Right lobe of liver (tissue), 6 donors: ENCODE results near the gene RPL28. TPM values are rescaled to one million over a fixed set of nuclear protein-coding genes. Genes with fewer than 3 reads are reported as not detected.
A peak's percentile ranks its signal among the peaks of the same experiment; 100 is the strongest.

ENCODE experiments used
- ATAC-seq, 4 donors: fragments of 200-7000 bp; cut with Tn5 transposase; one replicate each; pipeline ENCODE4 v1.9.1; 2020; ENCODE audit warnings: mild to moderate bottlenecking in 4 of 4, moderate library complexity in 4 of 4
- DNase-seq, 3 donors: peaks; one replicate each; pipeline ENCODE4 v3.0.0-alpha.2; 2020
- H3K27ac ChIP-seq, 3 donors: fragments of 200-600 bp; one replicate each; pipeline ENCODE4 v1.8.0; 2022
- H3K27me3 ChIP-seq, 2 donors: fragments of 200-600 bp; one replicate each; pipeline ENCODE4 v1.8.0; 2022
- H3K36me3 ChIP-seq, 4 donors: fragments of 200-600 bp; sonication (generic) in 1 of 4; one replicate each; pipeline versions ENCODE4 v1.5.1 to v1.8.0; 2017 to 2022; ENCODE audit warnings: control low read depth in 1 of 4
- H3K4me1 ChIP-seq, 4 donors: fragments of 200-600 bp; sonication (generic) in 1 of 4; one replicate each; pipeline versions ENCODE4 v1.5.1 to v1.8.0; 2017 to 2022; ENCODE audit warnings: control low read depth in 1 of 4
- H3K4me3 ChIP-seq, 3 donors: fragments of 200-600 bp; one replicate each; pipeline ENCODE4 v1.8.0; 2022
- H3K9me3 ChIP-seq, 4 donors: fragments of 200-600 bp; sonication (generic) in 1 of 4; one replicate each; pipeline versions ENCODE4 v1.5.1 to v1.8.0; 2017 to 2022; ENCODE audit warnings: control low read depth in 1 of 4
- CTCF ChIP-seq, 4 donors: fragments of 200-600 bp in 3 of 4; fragments of 450-650 bp in 1 of 4; IDR thresholded peaks; one replicate each; pipeline versions ENCODE4 v1.5.1 to v1.8.0; 2016 to 2022; ENCODE audit warnings: antibody characterized with exemption in 4 of 4, mild to moderate bottlenecking in 2 of 4
- POLR2A ChIP-seq: fragments of 450-650 bp; IDR thresholded peaks from one replicate; pipeline ENCODE4 v1.6.1; 2017; ENCODE audit warnings: antibody characterized with exemption, mild to moderate bottlenecking
- WGBS: methylation state at CpG from one replicate; pipeline ENCODE4 v1.1.6; 2018; ENCODE audit warnings: low coverage, low lambda C conversion rate; ENCODE audit not compliant: insufficient coverage; ENCODE audit errors: missing lambda C conversion rate; 5-methylcytosine and 5-hydroxymethylcytosine counted together
- intact Hi-C, 2 donors: fragments of 100-400 bp; cut with DNase I; formaldehyde crosslinking; loops; one replicate each; pipeline versions ENCODE4 v1.11.2 to v1.14.1; 2022
- total RNA-seq, 6 experiments: library from RNA; depleted of rRNA in 2 of 6; stranded (reverse); fragments of >200 nt in 2 of 6; fragmentation: NEBNext Ultra II Directional in 3 of 6; extraction: Animal tissue kit (Norgen Biotek cat#: 25700) in 3 of 6; gene quantifications; one replicate each; pipeline versions ENCODE4 v1.1.0 to v1.2.4, GENCODE V29; 2016 to 2023
- donor health status: DM: no; HTN: yes; CAD: no.
- donor health status: DM: no; HTN: no; CAD: no.
- donor health status: DM: no; HTN: no; CAD: no.
- donor health status: DM: no; HTN: yes; CAD: no.
- donor health status: DM: no; HTN: yes; CAD: no.

RPL28 gene
- total RNA-seq, 6 experiments from 2014 or later, result 305 to 530 (median 455) TPM

DNA sequence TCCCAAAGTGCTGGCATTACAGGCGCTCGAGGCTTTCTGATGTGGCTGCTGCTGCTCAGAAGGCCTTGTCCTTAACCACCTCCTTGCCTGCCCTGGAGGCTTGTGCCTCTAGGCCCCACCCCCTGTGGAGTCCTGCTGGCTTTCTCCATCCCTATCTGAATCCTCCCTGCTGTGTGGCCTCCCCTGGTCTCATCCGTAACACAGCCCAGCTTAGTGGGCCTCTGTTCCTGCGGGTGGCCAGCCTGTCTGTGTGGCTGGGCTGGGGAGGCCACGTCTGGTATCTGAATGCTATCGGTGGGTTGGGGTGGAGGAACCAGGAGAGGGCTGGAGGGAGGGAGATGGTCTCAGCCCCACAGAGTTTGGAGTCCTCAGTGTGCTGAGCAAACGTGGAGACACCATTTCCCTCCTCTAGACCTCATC is 4.7 kb downstream of the RPL28 start:
- ATAC-seq (no peak), DNase-seq (no peak)
- no peaks in the 10 kb centered on the region for H3K27me3 ChIP-seq
- intact Hi-C loops, result no loop called here
- 82% methylated on average over 5 of the region's 7 CpGs for WGBS
- peaks cover 0 to 28% (median 11%) of the 10 kb centered on the region in 4 donors for H3K36me3 ChIP-seq
- no peaks in the 10 kb centered on the region for H3K9me3 ChIP-seq
- H3K4me3 ChIP-seq, result no peak overlapping the region
- H3K27ac ChIP-seq, result no peak overlapping the region
- H3K4me1 ChIP-seq, result peaks cover 0 to 22% (median 9%) of the 10 kb centered on the region in 4 donors
- no peak for TF ChIP-seq CTCF (IDR thresholded peaks at IDR 0.05)
- TF ChIP-seq POLR2A, result no peak

DNA sequence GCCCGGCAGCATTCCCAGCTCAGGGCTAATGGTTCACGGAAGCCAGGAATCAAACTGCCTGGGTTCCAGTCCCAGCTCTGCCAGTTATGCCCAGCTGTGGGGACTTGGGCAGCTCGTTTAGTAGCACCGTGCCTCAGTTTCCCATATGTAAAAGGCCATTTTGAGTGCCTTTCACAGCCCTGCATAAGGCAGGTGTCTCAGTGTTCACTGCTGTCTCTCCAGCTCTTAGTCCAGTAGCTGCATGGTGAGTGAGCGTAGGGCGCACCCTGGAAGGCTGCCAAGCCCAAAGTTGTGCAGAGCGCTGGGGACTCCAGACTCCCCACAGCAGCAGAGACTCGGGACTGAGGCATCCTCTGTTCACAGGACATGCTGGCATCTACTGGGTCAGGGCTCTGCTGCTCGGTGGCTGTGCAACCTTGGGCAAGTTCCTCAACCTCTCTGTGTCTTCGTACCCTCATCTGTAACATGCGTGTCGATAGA is 5.5 kb downstream of the RPL28 start:
- no peak overlapping the region for H3K4me3 ChIP-seq
- intact Hi-C loops, result no loop called here

GRCh38 chr19:55391702-55392615 is 6.2 kb downstream of the RPL28 start:
- no peaks in the 10 kb centered on the region for H3K27me3 ChIP-seq
- ATAC-seq, result peak in 1 of 4 donors; percentile 23
- H3K9me3 ChIP-seq, result no peaks in the 10 kb centered on the region
- TF ChIP-seq POLR2A, result no peak
- no peak for TF ChIP-seq CTCF (IDR thresholded peaks at IDR 0.05)
- peaks cover 0 to 24% (median 11%) of the 10 kb centered on the region in 4 donors for H3K36me3 ChIP-seq
- no peak overlapping the region for H3K27ac ChIP-seq
- WGBS, result 78% methylated on average over 13 of the region's 18 CpGs
- no peak overlapping the region for H3K4me3 ChIP-seq
- intact Hi-C loops, result no loop called here
- no peak for DNase-seq
- H3K4me1 ChIP-seq, result peaks cover 0 to 15% (median 7%) of the 10 kb centered on the region in 4 donors

More for the DNA sequence above, 5.5 kb downstream of the RPL28 start:
- Histone ChIP-seq H3K4me1 (peaks cover 0 to 22% (median 9%) of the 10 kb centered on the region in 4 donors), H3K27ac (no peak overlapping the region), H3K27me3 (no peaks in the 10 kb centered on the region), H3K9me3 (no peaks in the 10 kb centered on the region), H3K36me3 (peaks cover 0 to 28% (median 11%) of the 10 kb centered on the region in 4 donors)
- 69% methylated on average over 5 of the region's 12 CpGs for WGBS
- DNase-seq (no peak), ATAC-seq (peak in 1 of 4 donors; percentile 5)
- TF ChIP-seq POLR2A (no peak), CTCF (IDR thresholded peaks at IDR 0.05) (no peak)

GRCh38 chr19:55392820-55393761 is 7.4 kb downstream of the RPL28 start:
- no peaks in the 10 kb centered on the region for H3K27me3 ChIP-seq
- H3K4me1 ChIP-seq, result peaks cover 0 to 5% (median under 1%) of the 10 kb centered on the region in 4 donors
- WGBS, result 85% methylated on average over 16 of the region's 18 CpGs
- ATAC-seq (no peak), DNase-seq (no peak)
- no peak overlapping the region for H3K4me3 ChIP-seq
- H3K36me3 ChIP-seq, result peaks cover 0 to 13% (median 4%) of the 10 kb centered on the region in 4 donors
- no peak overlapping the region for H3K27ac ChIP-seq
- H3K9me3 ChIP-seq, result no peaks in the 10 kb centered on the region
- intact Hi-C loops, result no loop called here
- TF ChIP-seq CTCF (IDR thresholded peaks at IDR 0.05), result no peak
- TF ChIP-seq POLR2A, result no peak
